Type B pancreatic cell (in vitro differentiated cells): ENCODE data around the gene B3GNT8. TPM values are rescaled to one million over a fixed set of nuclear protein-coding genes. Genes with fewer than 3 reads are reported as not detected.

Experiments
- DNase-seq: peaks from one replicate; pipeline ENCODE4 v3.0.0; 2021; ENCODE audit warnings: mixed read lengths; ENCODE audit not compliant: unreplicated experiment; ENCODE audit errors: extremely low spot score
- H3K27ac Mint-ChIP-seq: 2 replicates; pipeline ENCODE4 v1.8.0; 2021; ENCODE audit warnings: mild to moderate bottlenecking, mixed read lengths
- H3K27me3 Mint-ChIP-seq: 2 replicates; pipeline ENCODE4 v1.8.0; 2021; ENCODE audit warnings: mixed read lengths
- H3K36me3 Mint-ChIP-seq: 2 replicates; pipeline ENCODE4 v1.8.0; 2021; ENCODE audit warnings: mixed read lengths
- H3K4me1 Mint-ChIP-seq: one replicate; pipeline ENCODE4 v1.8.0; 2021; ENCODE audit warnings: mixed read lengths; ENCODE audit not compliant: unreplicated experiment
- H3K4me3 Mint-ChIP-seq: 2 replicates; pipeline ENCODE4 v1.8.0; 2021; ENCODE audit warnings: mild to moderate bottlenecking, mixed read lengths
- H3K9me3 Mint-ChIP-seq: 2 replicates; pipeline ENCODE4 v1.8.0; 2021; ENCODE audit warnings: mixed read lengths
- total RNA-seq: library from RNA; stranded (reverse); gene quantifications from 2 replicates; pipeline ENCODE4 v1.2.1, GENCODE V29; 2021; ENCODE audit warnings: low replicate concordance
- TF ChIP-seq, protein P1 (sequence below): fragments of 200-600 bp; sonication (generic); conservative IDR thresholded peaks from 2 replicates; pipeline ENCODE4 v1.5.0; 2021; ENCODE audit warnings: antibody characterized with exemption, mild to moderate bottlenecking

Gene B3GNT8
- total RNA-seq, 1 donor from 2014 or later, result 9.3 TPM

DNA sequence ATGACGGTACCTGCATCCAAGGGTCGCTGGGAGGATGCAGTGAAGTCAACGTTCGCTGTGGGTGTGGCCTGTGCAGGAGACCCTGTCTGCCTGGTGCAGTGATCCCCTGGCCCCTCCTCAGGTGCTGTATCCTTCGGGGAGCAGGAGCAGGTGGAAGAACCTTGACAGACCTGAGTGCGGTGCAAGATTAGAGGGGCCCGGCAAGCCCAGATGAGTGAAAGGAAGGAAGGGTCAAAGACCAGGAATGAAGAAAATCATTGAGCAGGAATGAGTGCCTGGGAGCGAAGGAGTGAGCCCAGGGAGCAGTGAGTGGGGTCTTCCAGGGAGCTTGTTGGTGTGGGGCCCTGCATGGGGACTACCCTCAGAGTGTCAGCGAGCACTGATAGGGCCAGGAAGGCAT lies 12.7 kb downstream of the B3GNT8 start:
- Mint-ChIP-seq H3K9me3 (no peaks in the 10 kb centered on the region), H3K27me3 (no peaks in the 10 kb centered on the region), H3K36me3 (peaks cover 3% of the 10 kb centered on the region), H3K27ac (no peak overlapping the region), H3K4me3 (no peak overlapping the region), H3K4me1 (peaks cover 5% of the 10 kb centered on the region)
- no peak for DNase-seq
- TF ChIP-seq, protein P1, sequence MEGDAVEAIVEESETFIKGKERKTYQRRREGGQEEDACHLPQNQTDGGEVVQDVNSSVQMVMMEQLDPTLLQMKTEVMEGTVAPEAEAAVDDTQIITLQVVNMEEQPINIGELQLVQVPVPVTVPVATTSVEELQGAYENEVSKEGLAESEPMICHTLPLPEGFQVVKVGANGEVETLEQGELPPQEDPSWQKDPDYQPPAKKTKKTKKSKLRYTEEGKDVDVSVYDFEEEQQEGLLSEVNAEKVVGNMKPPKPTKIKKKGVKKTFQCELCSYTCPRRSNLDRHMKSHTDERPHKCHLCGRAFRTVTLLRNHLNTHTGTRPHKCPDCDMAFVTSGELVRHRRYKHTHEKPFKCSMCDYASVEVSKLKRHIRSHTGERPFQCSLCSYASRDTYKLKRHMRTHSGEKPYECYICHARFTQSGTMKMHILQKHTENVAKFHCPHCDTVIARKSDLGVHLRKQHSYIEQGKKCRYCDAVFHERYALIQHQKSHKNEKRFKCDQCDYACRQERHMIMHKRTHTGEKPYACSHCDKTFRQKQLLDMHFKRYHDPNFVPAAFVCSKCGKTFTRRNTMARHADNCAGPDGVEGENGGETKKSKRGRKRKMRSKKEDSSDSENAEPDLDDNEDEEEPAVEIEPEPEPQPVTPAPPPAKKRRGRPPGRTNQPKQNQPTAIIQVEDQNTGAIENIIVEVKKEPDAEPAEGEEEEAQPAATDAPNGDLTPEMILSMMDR, result no peak

DNA sequence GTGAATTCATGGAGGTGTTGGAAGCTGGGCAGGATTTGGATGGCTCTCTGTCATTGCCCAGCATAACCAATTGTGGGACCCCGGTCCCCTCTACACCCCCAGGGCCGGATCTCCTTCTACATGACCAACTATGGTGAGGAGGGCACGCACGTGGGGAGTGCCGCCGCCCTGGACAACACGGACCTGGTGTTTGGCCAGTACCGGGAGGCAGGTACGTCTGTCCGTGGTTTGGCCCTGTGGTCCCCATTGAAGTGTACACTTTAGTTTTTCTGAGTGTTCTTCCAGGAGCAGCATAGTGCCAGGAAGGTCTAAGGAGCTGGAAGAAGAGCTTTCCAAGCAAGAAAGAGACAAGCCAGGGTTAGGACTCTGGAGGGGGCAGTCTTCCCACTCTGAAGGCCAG lies 13.2 kb downstream of the B3GNT8 start:
- DNase-seq, result no peak

DNA sequence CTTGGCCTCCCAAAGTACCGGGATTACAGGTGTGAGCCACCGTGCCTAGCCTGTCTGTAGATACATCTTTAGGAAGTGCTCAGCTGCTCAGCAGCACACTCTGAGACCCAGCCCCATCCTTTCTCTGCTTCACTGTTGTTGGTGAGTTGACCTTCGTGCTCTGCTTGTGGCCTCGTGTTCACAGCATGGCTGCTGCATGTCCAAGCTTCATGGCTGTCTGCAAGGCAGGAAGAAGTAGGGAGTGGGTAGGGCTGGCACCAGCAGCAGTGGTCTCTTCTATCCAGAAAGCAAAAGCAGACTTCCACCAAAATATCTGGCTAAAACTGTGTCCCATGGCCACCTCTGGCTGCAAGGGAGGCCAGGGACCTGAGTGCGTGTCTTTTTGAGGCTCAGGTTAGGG lies 14.2 kb downstream of the B3GNT8 start:
- H3K36me3 Mint-ChIP-seq, result peaks cover under 1% of the 10 kb centered on the region
- H3K27me3 Mint-ChIP-seq, result no peaks in the 10 kb centered on the region
- TF ChIP-seq, protein P1, result no peak
- H3K4me3 Mint-ChIP-seq, result no peak overlapping the region
- H3K27ac Mint-ChIP-seq, result no peak overlapping the region
- no peak for DNase-seq
- no peaks in the 10 kb centered on the region for H3K9me3 Mint-ChIP-seq
- H3K4me1 Mint-ChIP-seq, result peaks cover 8% of the 10 kb centered on the region

More for the DNA sequence above, 13.2 kb downstream of the B3GNT8 start:
- H3K27ac Mint-ChIP-seq, result no peak overlapping the region
- peaks cover 3% of the 10 kb centered on the region for H3K36me3 Mint-ChIP-seq
- H3K27me3 Mint-ChIP-seq, result no peaks in the 10 kb centered on the region
- TF ChIP-seq, protein P1, result no peak
- H3K4me1 Mint-ChIP-seq, result peaks cover 10% of the 10 kb centered on the region
- no peaks in the 10 kb centered on the region for H3K9me3 Mint-ChIP-seq
- no peak overlapping the region for H3K4me3 Mint-ChIP-seq

DNA sequence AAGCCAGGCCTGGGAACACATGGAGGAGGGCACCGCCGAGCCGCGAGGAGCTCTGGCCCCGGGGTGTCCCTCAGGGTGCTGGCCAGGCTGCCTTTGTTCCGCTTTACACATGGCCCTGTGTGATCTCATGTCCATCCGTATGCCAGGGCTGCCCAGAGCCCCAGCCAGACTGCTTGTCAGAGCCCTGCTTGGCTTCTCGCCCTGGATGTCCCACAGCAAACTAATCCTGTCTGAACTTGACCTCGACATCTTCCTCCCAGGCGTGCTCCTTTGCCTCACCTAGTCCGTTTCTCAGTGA lies 15.3 kb downstream of the B3GNT8 start:
- no peak for DNase-seq
- no peak overlapping the region for H3K27ac Mint-ChIP-seq
- H3K9me3 Mint-ChIP-seq, result no peaks in the 10 kb centered on the region
- TF ChIP-seq, protein P1, result no peak
- H3K4me3 Mint-ChIP-seq, result no peak overlapping the region
- H3K4me1 Mint-ChIP-seq, result peaks cover 15% of the 10 kb centered on the region
- no peaks in the 10 kb centered on the region for H3K36me3 Mint-ChIP-seq
- H3K27me3 Mint-ChIP-seq, result no peaks in the 10 kb centered on the region

DNA sequence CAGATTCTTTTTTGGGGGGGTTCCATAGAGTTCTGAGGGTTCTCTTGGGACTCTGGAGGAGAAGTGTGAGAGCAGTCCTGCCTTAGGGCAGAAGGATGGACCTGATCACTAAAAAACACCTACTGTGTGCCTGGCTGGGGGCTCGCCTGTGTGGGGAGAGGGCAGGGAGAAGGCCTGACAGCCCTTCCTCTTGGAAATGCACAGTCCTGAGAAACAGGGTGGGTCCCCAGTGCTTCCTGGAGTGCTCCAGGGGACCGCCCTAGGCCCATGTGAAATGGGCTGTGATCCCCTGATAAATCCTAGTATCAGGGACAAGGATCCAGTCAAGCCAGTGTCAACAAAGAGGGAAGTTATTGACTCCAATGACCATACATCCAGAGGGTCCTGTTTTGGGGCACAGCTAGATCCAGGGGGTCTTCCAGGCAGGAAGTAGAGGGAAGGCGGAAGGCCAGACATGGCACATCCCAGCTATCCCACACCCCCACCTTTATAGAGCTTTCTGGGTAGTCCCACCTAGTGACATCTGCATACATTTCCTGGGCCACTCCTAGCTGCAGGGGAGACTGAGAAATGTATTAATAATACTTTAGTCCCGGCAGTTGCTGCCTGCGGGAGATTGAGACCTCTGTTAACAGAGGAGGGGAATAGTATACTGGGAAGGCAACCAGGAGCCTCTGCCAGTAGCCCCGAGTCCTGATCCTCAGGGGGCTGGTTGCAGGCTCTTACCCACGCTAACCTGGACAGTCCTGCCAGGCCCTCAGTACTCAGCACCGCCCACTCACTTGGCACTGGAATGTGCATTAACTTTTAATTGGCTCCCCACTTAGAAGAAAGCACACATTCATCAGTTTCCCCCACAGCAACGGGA lies 15.8 kb downstream of the B3GNT8 start:
- TF ChIP-seq, protein P1, result no peak
- Mint-ChIP-seq H3K27me3 (no peaks in the 10 kb centered on the region), H3K36me3 (no peaks in the 10 kb centered on the region), H3K4me3 (no peak overlapping the region), H3K4me1 (peaks cover 17% of the 10 kb centered on the region), H3K9me3 (no peaks in the 10 kb centered on the region), H3K27ac (no peak overlapping the region)
- no peak for DNase-seq
